AG09319 (cell line): ENCODE data around the gene RSL24D1.

Experiments used
- DNase-seq: peaks from one replicate; pipeline ENCODE4 v3.0.0-alpha.2; 2010; ENCODE audit warnings: low read depth; ENCODE audit errors: extremely low read depth
- CTCF ChIP-seq: IDR thresholded peaks from 2 replicates; pipeline ENCODE4 v1.5.1; 2011; ENCODE audit warnings: low read depth, mild to moderate bottlenecking, inconsistent platforms, low read length, moderate library complexity

The RSL24D1 gene

DNA sequence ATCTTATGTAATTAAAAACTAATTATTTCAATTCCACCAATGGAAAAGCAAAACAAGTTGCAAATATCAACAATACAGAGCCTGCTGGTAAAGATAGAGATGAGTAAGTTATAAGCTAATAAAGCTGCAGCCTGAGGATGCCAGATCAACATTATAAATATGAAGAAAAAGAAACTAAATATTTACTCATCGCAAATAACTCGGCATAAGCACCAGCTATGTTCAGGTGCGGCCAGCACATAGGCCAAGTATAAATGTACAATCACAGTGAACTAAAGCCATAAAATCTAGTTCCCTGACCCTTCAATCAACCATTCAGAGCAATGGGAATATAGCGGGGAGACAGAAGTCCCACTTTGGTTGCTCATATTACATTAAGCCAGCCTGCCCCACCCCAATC is 7.7 kb upstream of the RSL24D1 start:
- DNase-seq, result no peak
- no peak for TF ChIP-seq CTCF

DNA sequence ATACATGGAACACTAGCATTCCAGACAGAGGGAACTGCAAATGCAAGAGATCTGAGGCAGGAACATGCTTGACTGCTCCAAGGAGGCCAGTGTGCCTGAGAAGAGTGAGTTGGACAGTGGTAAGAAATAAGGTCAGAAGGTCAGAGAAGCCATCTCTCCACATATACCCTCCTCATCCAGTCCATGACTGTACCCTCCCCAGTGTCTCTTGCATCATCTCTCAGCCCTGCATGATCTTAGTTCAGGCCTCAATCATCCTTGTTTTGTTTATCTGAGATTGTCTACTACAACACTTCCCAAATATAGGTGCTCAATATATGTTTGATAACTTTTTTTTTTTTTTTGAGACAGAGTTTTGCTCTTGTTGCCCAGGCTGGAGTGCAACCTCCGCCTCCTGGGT is 5.5 kb upstream of the RSL24D1 start:
- TF ChIP-seq CTCF, result no peak
- no peak for DNase-seq

DNA sequence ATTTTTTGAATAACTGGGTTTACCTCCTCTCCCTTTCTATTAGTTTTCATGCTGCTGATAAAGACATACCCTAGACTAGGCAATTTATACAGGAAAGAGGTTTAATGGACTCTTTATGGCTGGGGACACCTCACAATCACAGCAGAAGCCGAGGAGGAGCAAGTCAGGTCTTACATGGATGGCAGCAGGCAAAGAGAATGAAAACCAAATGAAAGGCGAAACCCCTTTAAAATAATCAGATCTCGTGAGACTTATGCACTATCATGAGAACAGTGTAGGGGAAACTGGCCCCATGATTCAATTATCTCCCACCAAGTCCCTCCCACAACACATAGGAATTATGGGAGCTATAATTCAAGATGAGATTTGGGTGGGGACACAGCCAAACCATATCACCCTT is 2.0 kb upstream of the RSL24D1 start:
- no peak for TF ChIP-seq CTCF
- DNase-seq, result no peak

GRCh38 chr15:55197719-55198118 is 978 bp upstream of the RSL24D1 start:
- no peak for TF ChIP-seq CTCF
- DNase-seq, result no peak

DNA sequence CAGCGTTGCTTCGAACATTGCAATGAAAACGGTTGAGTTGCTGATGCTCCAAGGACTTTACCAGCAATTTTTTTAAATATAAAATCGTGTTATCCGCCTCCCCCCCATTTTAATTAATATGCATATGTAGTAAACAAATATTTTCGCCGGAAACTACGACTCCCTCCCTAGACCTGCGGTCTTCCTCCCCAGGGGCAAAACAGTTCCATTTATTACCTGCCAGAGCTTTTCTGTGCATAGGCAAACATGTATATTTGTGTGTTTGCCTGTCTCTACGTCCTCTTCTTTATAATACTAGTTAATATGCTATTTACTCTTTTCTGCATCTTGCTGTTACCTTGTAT is 593 bp upstream of the RSL24D1 start:
- no peak for DNase-seq
- TF ChIP-seq CTCF, result no peak

DNA sequence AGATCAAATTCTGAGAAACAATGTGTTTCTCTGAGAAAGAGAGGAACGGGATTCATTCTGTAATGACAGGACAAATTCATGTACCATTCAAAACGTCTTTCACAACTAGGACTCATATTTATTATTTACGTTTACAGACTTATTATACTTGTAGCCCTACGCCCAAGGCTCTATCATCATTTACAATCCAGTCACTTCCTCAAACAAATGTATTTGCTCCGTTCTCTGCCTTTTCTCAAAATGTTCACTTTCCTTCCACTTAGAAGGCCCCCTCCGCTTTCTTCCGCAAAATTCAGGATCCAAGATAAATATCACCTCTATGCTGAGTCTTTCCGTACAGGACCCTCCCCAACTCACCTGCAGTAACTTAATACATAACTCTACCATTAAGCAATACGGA is 745 bp downstream of the RSL24D1 start:
- no peak for TF ChIP-seq CTCF
- DNase-seq, result no peak

- TF ChIP-seq CTCF, result no peak
- no peak for DNase-seq
Observed at GRCh38 chr15:55194256-55194655, 2.5 kb downstream of the RSL24D1 start.

- TF ChIP-seq CTCF, result no peak
- DNase-seq, result no peak
Observed at GRCh38 chr15:55186331-55186730, 10.4 kb downstream of the RSL24D1 start.
